K562 (cell line): Measurements from ENCODE around the gene CBFA2T3. TPM values are rescaled to one million over a fixed set of nuclear protein-coding genes. Genes with fewer than 3 reads are reported as not detected.

Experiments
- BRD4 ChIP-seq: fragments of 200-600 bp; sonication (generic); IDR thresholded peaks from 2 replicates; pipeline ENCODE4 v1.6.1; 2017; ENCODE audit warnings: inconsistent platforms
- DACH1 ChIP-seq: fragments of 450-650 bp; IDR thresholded peaks from 2 replicates; pipeline ENCODE4 v1.6.1; 2018; ENCODE audit not compliant: partially characterized antibody
- ESRRA ChIP-seq: fragments of 450-650 bp; IDR thresholded peaks from 2 replicates; pipeline ENCODE4 v1.6.1; 2014; ENCODE audit warnings: low read depth, mild to moderate bottlenecking, moderate library complexity, borderline replicate concordance
- HEY1 ChIP-seq: fragments of 250-450 bp; sonication (Bioruptor Pico); IDR thresholded peaks from 2 replicates; pipeline ENCODE4 v1.5.0; 2020; ENCODE audit warnings: mild to moderate bottlenecking, moderate library complexity, borderline replicate concordance
- JUNB ChIP-seq: fragments of 450-650 bp; formaldehyde crosslinking; conservative IDR thresholded peaks from 2 replicates; pipeline ENCODE4 v1.4.0; 2020; ENCODE audit warnings: mild to moderate bottlenecking
- KDM4B ChIP-seq, 2 experiments: fragments of 450-650 bp in 1 of 2; sonication (generic) in 1 of 2; IDR thresholded peaks; 2 replicates each; pipeline ENCODE4 v1.6.1; 2016 to 2017; ENCODE audit warnings: borderline replicate concordance in 2 of 2, antibody characterized with exemption in 1 of 2, low read depth in 1 of 2, mild to moderate bottlenecking in 1 of 2
- NBN ChIP-seq: fragments of 450-650 bp; IDR thresholded peaks from 2 replicates; pipeline ENCODE4 v1.6.1; 2016; ENCODE audit warnings: low read depth, mild to moderate bottlenecking
- NCOA2 ChIP-seq, 2 experiments: fragments of 450-650 bp; IDR thresholded peaks; 2 replicates each; pipeline ENCODE4 v1.6.1; 2018; ENCODE audit warnings: mild to moderate bottlenecking in 2 of 2, moderate library complexity in 1 of 2; ENCODE audit not compliant: partially characterized antibody in 2 of 2
- PHB2 ChIP-seq: fragments of 450-650 bp; IDR thresholded peaks from 2 replicates; pipeline ENCODE4 v1.6.1; 2017; ENCODE audit warnings: low read depth
- PHF8 ChIP-seq: fragments of 200-600 bp; sonication (generic); IDR thresholded peaks from 2 replicates; pipeline ENCODE4 v1.6.1; 2012; ENCODE audit warnings: mixed run types, mild to moderate bottlenecking, inconsistent platforms, low read length, moderate library complexity, borderline replicate concordance
- PYGO2 ChIP-seq: fragments of 450-650 bp; IDR thresholded peaks from 2 replicates; pipeline ENCODE4 v1.6.1; 2016; ENCODE audit warnings: mild to moderate bottlenecking, missing genetic modification characterization, moderate library complexity, missing compliant biosample characterization
- SETDB1 ChIP-seq: IDR thresholded peaks from one replicate; pipeline ENCODE4 v1.6.1; 2012; ENCODE audit warnings: low read length, control low read depth, inconsistent platforms
- SMARCA4 ChIP-seq: fragments of 450-650 bp; IDR thresholded peaks from 2 replicates; pipeline ENCODE4 v1.6.1; 2016
- SOX6 ChIP-seq: fragments of 450-650 bp; IDR thresholded peaks from 2 replicates; pipeline ENCODE4 v1.6.1; 2014; ENCODE audit warnings: mild to moderate bottlenecking
- SREBF1 ChIP-seq: fragments of 150-350 bp; IDR thresholded peaks from 2 replicates; pipeline ENCODE4 v1.6.1; 2014; ENCODE audit warnings: antibody characterized with exemption, low read depth, low read length, borderline replicate concordance
- TAF9B ChIP-seq: fragments of 450-650 bp; IDR thresholded peaks from 2 replicates; pipeline ENCODE4 v1.6.1; 2018; ENCODE audit warnings: mild to moderate bottlenecking; ENCODE audit not compliant: partially characterized antibody
- TFAP4 ChIP-seq: sonication (generic); formaldehyde crosslinking; IDR thresholded peaks from 2 replicates; pipeline ENCODE4 v1.8.0; 2022; ENCODE audit warnings: missing genetic modification reagents, mild to moderate bottlenecking, moderate library complexity, borderline replicate concordance
- ZKSCAN8 ChIP-seq: fragments of 200-800 bp; sonication (Bioruptor generic); IDR thresholded peaks from 2 replicates; pipeline ENCODE4 v1.6.1; 2016; ENCODE audit warnings: missing genetic modification characterization, missing compliant biosample characterization
- ZNF263 ChIP-seq: sonication (generic); formaldehyde crosslinking; IDR thresholded peaks from 2 replicates; pipeline ENCODE4 v1.8.0; 2022; ENCODE audit warnings: mild to moderate bottlenecking, missing genetic modification reagents, borderline replicate concordance
- ZNF445 ChIP-seq: fragments of 250-450 bp; sonication (Bioruptor Pico); IDR thresholded peaks from 2 replicates; pipeline ENCODE4 v1.4.0; 2020; ENCODE audit warnings: low read depth, mild to moderate bottlenecking, moderate library complexity
- ZNF655 ChIP-seq: fragments of 250-450 bp; sonication (Bioruptor Pico); IDR thresholded peaks from 2 replicates; pipeline ENCODE4 v1.5.0; 2021
- polyA plus RNA-seq, 8 experiments: library from polyadenylated mRNA; depleted of rRNA in 4 of 8; stranded (reverse) in 5 of 8; unstranded in 3 of 8; fragments of >200 nt; fragmentation: Nextera tagmentation in 2 of 8; fragmentation: Illumina TruSeq in 1 of 8; extraction: Ambion mirVana in 2 of 8; extraction: Trizol in 1 of 8; gene quantifications; 2 replicates each; pipeline versions ENCODE4 v1.2.1 to v1.2.3, GENCODE V29; 2011 to 2014; ENCODE audit warnings: inconsistent platforms in 1 of 8, missing spikeins in 1 of 8
- total RNA-seq, 7 experiments: library from RNA; depleted of rRNA in 6 of 7; stranded (reverse); fragments of >200 nt in 6 of 7; fragmentation: Illumina TruSeq in 2 of 7; extraction: Trizol in 2 of 7; gene quantifications; 2 replicates each; pipeline versions ENCODE4 v1.2.1 to v1.2.3, GENCODE V29; 2011 to 2021; ENCODE audit warnings: low replicate concordance in 1 of 7
- TF ChIP-seq, protein P1 (sequence below): IDR thresholded peaks from 3 replicates; pipeline ENCODE4 v1.6.1; 2011; ENCODE audit warnings: borderline replicate concordance, mild to moderate bottlenecking; ENCODE audit not compliant: insufficient read length, insufficient read depth

CBFA2T3 gene
- total and polyA plus RNA-seq, 9 of the 15 experiments (the other 6 are each of a cell fraction or from before 2014, with no cell fraction given): 2.3 to 145 (median 6.7) TPM

GRCh38 chr16:89004209-89004831 is 27.3 kb upstream of the CBFA2T3 start (continued):
- TF ChIP-seq NCOA2 (IDR thresholded peaks at IDR 0.05; ENCODE audit: partially characterized antibody in 2 of 2) (peak in 1 of 2 experiments; percentile 87), NBN (peak; percentile 95), SREBF1 (no peak), SETDB1 (no peak), PHF8 (0 out of 2 replicates have a peak, but pooled peaks have one; percentile 14), TAF9B (peak; percentile 87), PHB2 (peak; percentile 99), JUNB (no peak), ZNF655 (no peak), ESRRA (peak; percentile 60; the same call in 1 of the 2 replicates), ZNF445 (CRISPR knock-in tag) (peak; percentile 86), SMARCA4 (peak; percentile 98), PYGO2 (tag) (peak; percentile 97), KDM4B (IDR thresholded peaks at IDR 0.05; ENCODE audit: borderline replicate concordance in 2 of 2, low read depth in 1 of 2) (peak in 1 of 2 experiments; percentile 73; a peak in 2 of 4 replicates), ZKSCAN8 (CRISPR knock-in tag) (peak; percentile 97), TFAP4 (CRISPR knock-in tag) (peak; percentile 97), ZNF263 (peak; percentile 92), SOX6 (peak; percentile 99), DACH1 (peak; percentile 96), BRD4 (no peak; the same call in 1 of the 2 replicates), HEY1 (CRISPR knock-in tag) (peak; percentile 98)
- TF ChIP-seq, protein P1, sequence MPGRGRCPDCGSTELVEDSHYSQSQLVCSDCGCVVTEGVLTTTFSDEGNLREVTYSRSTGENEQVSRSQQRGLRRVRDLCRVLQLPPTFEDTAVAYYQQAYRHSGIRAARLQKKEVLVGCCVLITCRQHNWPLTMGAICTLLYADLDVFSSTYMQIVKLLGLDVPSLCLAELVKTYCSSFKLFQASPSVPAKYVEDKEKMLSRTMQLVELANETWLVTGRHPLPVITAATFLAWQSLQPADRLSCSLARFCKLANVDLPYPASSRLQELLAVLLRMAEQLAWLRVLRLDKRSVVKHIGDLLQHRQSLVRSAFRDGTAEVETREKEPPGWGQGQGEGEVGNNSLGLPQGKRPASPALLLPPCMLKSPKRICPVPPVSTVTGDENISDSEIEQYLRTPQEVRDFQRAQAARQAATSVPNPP: no peak
